ENCODE data around the gene ALKBH7. TPM values are rescaled to one million over a fixed set of nuclear protein-coding genes. Genes with fewer than 3 reads are reported as not detected.

The ALKBH7 gene
- polyA plus RNA-seq, 3 donors = 20.9 to 109 (median 86.0) TPM

DNA sequence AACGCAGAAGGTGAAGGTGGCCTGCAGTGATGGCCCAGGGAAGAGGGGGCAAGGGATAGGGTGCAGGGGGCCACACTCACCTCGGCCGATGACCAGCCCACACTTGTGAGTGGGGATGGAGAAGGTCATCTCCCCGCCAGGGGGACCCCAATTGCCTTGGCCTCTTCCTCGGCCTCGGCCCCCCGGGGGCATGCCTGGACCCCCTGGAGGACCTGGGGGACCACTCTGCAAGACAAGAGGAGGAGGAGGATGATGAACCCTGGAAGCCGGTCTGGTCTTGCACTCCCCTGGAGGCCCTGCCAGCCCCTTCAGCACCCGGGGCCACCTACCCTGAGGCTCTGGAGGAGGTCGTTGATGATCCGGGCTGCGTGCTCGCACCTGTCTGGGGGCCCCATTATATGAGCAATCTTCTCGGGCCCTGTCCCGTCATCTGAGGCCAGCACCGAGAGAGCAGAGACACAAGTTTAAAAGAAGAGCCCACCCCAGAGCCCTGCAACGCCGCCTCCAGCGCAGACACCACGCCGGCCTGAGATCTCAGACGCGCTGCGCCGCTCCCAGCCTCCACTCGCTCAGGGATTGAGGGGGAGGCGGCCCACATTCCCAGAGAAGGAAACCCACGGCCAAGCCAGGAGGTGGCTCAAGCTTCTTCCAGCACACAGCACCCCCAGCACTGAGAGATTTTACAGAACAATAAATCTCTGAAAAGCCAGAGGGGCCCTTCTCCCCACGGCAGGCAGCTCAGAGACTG, 44.2 kb downstream of the ALKBH7 start:
- Histone ChIP-seq H4K20me1 (ENCODE audit: insufficient read depth, low read length) (peaks cover 41% of the 10 kb centered on the region), H3K9me3 (replicated peaks in 1 of 2; ENCODE audit: control insufficient read depth in 1 of 2, insufficient read depth in 1 of 2, low read length in 2 of 2) (no peaks in the 10 kb centered on the region), H3K4me3 (replicated peaks in 1 of 3; ENCODE audit: low read depth in 2 of 3, low read length in 3 of 3) (no peak overlapping the region), H3K9ac (ENCODE audit: insufficient read depth, low read length, poor library complexity, severe bottlenecking) (no peak overlapping the region), H3K27me3 (ENCODE audit: control insufficient read depth in 2 of 2, insufficient read depth in 2 of 2, low read length in 2 of 2) (no peaks in the 10 kb centered on the region), H3K4me2 (replicated peaks; ENCODE audit: extremely low read depth, low read length, poor library complexity, severe bottlenecking) (no peak overlapping the region), H3K36me3 (replicated peaks in 1 of 2; ENCODE audit: control insufficient read depth in 1 of 2, insufficient read depth in 2 of 2, low read length in 2 of 2) (peaks cover 80 to 82% of the 10 kb centered on the region in 2 donors), H3K27ac (ENCODE audit: low read depth in 1 of 2, low read length in 2 of 2) (no peak overlapping the region), H3K79me2 (ENCODE audit: insufficient read depth, low read length) (peaks cover 37% of the 10 kb centered on the region), H3K4me1 (ENCODE audit: control insufficient read depth in 1 of 2, insufficient read depth in 2 of 2, low read length in 2 of 2) (no peaks in the 10 kb centered on the region), H2AFZ (ENCODE audit: insufficient read depth, low read depth, low read length, poor library complexity, severe bottlenecking) (no peak overlapping the region)
- Mint-ChIP-seq H3K36me3 (peaks cover 75 to 88% of the 10 kb centered on the region in 2 donors), H3K27me3 (ENCODE audit: low read depth in 3 of 3) (peaks cover 0 to 1% (median 0%) of the 10 kb centered on the region in 3 donors), H3K27ac (peak overlapping the region in 2 of 7 donors; percentile 48 to 69), H3K9me3 (peaks cover 0 to 3% (median 0%) of the 10 kb centered on the region in 7 donors), H3K4me3 (no peak overlapping the region), H3K4me1 (peaks cover 3% of the 10 kb centered on the region)
- intact Hi-C loops (cut with micrococcal nuclease) = no loop called here
- DNase-seq = no peak
- TF ChIP-seq, protein P1, sequence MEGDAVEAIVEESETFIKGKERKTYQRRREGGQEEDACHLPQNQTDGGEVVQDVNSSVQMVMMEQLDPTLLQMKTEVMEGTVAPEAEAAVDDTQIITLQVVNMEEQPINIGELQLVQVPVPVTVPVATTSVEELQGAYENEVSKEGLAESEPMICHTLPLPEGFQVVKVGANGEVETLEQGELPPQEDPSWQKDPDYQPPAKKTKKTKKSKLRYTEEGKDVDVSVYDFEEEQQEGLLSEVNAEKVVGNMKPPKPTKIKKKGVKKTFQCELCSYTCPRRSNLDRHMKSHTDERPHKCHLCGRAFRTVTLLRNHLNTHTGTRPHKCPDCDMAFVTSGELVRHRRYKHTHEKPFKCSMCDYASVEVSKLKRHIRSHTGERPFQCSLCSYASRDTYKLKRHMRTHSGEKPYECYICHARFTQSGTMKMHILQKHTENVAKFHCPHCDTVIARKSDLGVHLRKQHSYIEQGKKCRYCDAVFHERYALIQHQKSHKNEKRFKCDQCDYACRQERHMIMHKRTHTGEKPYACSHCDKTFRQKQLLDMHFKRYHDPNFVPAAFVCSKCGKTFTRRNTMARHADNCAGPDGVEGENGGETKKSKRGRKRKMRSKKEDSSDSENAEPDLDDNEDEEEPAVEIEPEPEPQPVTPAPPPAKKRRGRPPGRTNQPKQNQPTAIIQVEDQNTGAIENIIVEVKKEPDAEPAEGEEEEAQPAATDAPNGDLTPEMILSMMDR (IDR thresholded peaks at IDR 0.05) = no peak
- 97% methylated on average over 25 of the region's 29 CpGs for WGBS (ENCODE audit: insufficient coverage)

DNA sequence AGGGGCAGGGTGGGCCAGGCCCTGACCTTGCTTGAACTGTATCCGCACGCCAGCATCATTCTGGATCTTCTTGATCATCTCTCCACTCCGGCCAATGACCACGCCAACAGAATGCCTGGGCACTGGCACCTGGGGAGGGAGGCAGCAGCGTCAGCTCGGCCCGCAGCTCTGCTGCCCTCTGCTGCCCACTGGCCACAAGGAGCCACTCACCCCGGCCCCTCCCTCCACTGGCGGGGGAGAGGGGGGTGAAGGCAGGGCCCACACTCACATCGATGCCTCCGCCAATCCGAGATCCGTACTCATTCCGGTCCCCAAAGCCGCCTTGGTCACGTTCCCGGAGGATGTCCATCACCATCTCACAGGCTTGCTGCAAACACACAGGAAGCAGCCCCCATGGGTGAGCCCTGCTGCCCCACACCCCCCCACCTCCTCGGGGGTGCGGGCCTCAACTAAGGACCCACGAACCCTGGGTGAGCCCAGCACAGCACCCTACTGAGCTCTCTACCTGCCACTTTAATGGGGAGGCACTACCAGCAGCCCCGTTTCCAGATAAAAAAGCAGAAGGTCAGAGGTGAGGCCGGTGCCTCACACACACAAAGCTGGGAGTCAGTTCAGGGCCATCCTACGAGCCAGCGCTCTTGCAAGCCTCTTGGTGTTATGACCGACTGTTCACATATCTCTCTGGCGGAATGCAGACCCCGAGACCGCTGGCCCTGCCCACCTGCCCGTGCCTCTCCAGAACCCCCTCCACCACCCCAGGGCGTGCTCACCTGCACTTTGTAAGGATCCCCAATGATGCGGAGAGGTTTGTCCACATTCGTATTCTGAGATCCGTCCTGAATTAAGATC, 45.3 kb downstream of the ALKBH7 start:
- 96% methylated on average over 29 of the region's 33 CpGs for WGBS (ENCODE audit: insufficient coverage)
- Histone ChIP-seq H3K9ac (ENCODE audit: insufficient read depth, low read length, poor library complexity, severe bottlenecking) (no peak overlapping the region), H2AFZ (ENCODE audit: insufficient read depth, low read depth, low read length, poor library complexity, severe bottlenecking) (no peak overlapping the region), H3K27ac (ENCODE audit: low read depth in 1 of 2, low read length in 2 of 2) (no peak overlapping the region), H3K4me2 (replicated peaks; ENCODE audit: extremely low read depth, low read length, poor library complexity, severe bottlenecking) (no peak overlapping the region), H3K4me1 (ENCODE audit: control insufficient read depth in 1 of 2, insufficient read depth in 2 of 2, low read length in 2 of 2) (peaks cover 5 to 8% of the 10 kb centered on the region in 2 donors), H3K79me2 (ENCODE audit: insufficient read depth, low read length) (peaks cover 48% of the 10 kb centered on the region), H3K9me3 (replicated peaks in 1 of 2; ENCODE audit: control insufficient read depth in 1 of 2, insufficient read depth in 1 of 2, low read length in 2 of 2) (no peaks in the 10 kb centered on the region), H4K20me1 (ENCODE audit: insufficient read depth, low read length) (peaks cover 52% of the 10 kb centered on the region), H3K4me3 (replicated peaks in 1 of 3; ENCODE audit: low read depth in 2 of 3, low read length in 3 of 3) (no peak overlapping the region), H3K27me3 (ENCODE audit: control insufficient read depth in 2 of 2, insufficient read depth in 2 of 2, low read length in 2 of 2) (no peaks in the 10 kb centered on the region), H3K36me3 (replicated peaks in 1 of 2; ENCODE audit: control insufficient read depth in 1 of 2, insufficient read depth in 2 of 2, low read length in 2 of 2) (peaks cover 86 to 87% of the 10 kb centered on the region in 2 donors)
- no peak for DNase-seq
- Mint-ChIP-seq H3K27me3 (ENCODE audit: low read depth in 3 of 3) (peaks cover 0 to 1% (median 0%) of the 10 kb centered on the region in 3 donors), H3K4me1 (peaks cover 14% of the 10 kb centered on the region), H3K27ac (no peak overlapping the region), H3K36me3 (peaks cover 80 to 93% of the 10 kb centered on the region in 2 donors), H3K4me3 (no peak overlapping the region), H3K9me3 (peaks cover 0 to 3% (median 0%) of the 10 kb centered on the region in 7 donors)
- TF ChIP-seq, protein P1 (IDR thresholded peaks at IDR 0.05) = no peak
- intact Hi-C loops (cut with micrococcal nuclease) = no loop called here

All from CD14-positive monocyte (primary cell).